Mammary epithelial cell (primary cell): ENCODE results near the gene DEDD2.

ENCODE experiments used
- EZH2 ChIP-seq: IDR thresholded peaks from 2 replicates; pipeline ENCODE4 v1.6.1; 2012; ENCODE audit warnings: low read length, inconsistent platforms, borderline replicate concordance
- TF ChIP-seq, protein P1 (sequence below), 2 donors: IDR thresholded peaks in 1 of 2; conservative IDR thresholded peaks in 1 of 2; 2 replicates each; pipeline ENCODE4 v1.5.1; 2011 to 2012; ENCODE audit warnings: inconsistent platforms in 2 of 2, low read length in 2 of 2, mild to moderate bottlenecking in 2 of 2, control low read depth in 1 of 2, low read depth in 1 of 2; ENCODE audit not compliant: insufficient read depth in 1 of 2; ENCODE audit errors: extremely low read depth in 1 of 2

DNA sequence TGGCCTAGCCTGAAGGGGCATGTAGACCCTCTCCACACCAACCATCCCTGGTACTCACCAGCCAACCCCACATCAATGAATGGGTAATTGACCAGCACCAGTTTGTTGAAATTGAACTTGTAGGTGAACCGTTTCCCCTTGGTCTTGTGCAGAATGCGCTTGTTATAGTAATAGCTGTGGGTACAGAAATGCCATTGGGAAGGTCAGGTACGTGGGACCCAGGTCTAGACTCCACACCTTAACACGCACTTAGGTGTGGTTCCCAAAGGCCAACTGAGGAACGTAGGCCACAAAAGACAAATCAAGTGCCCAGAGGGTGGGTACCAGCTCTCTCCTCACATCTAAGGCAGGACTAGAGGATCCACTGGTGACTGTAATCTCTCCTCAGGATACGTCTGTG, 32.3 kb upstream of the DEDD2 start:
- no peak for TF ChIP-seq EZH2
- TF ChIP-seq, protein P1, sequence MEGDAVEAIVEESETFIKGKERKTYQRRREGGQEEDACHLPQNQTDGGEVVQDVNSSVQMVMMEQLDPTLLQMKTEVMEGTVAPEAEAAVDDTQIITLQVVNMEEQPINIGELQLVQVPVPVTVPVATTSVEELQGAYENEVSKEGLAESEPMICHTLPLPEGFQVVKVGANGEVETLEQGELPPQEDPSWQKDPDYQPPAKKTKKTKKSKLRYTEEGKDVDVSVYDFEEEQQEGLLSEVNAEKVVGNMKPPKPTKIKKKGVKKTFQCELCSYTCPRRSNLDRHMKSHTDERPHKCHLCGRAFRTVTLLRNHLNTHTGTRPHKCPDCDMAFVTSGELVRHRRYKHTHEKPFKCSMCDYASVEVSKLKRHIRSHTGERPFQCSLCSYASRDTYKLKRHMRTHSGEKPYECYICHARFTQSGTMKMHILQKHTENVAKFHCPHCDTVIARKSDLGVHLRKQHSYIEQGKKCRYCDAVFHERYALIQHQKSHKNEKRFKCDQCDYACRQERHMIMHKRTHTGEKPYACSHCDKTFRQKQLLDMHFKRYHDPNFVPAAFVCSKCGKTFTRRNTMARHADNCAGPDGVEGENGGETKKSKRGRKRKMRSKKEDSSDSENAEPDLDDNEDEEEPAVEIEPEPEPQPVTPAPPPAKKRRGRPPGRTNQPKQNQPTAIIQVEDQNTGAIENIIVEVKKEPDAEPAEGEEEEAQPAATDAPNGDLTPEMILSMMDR (conservative IDR thresholded peaks at IDR 0.05 in 1 of 2, IDR thresholded peaks at IDR 0.05 in 1 of 2; ENCODE audit: extremely low read depth in 1 of 2, insufficient read depth in 1 of 2, low read depth in 1 of 2, low read length in 2 of 2) = no peak
